Measurements from ENCODE around the gene PRKCD.
A peak's percentile ranks its signal among the peaks of the same experiment; 100 is the strongest.

Gene PRKCD

GRCh38 chr3:53139906-53140846, 20.8 kb upstream of the PRKCD start:
- Histone ChIP-seq H3K9ac (no peak overlapping the region), H3K27ac (no peak overlapping the region), H3K36me3 (ENCODE audit: control insufficient read depth, insufficient read depth, low read length) (no peaks in the 10 kb centered on the region), H3K9me3 (ENCODE audit: control insufficient read depth, low read length) (no peaks in the 10 kb centered on the region), H3K4me3 (ENCODE audit: low read depth, low read length) (no peak overlapping the region), H3K79me2 (no peaks in the 10 kb centered on the region), H3K4me2 (ENCODE audit: low read length) (no peak overlapping the region), H3K4me1 (peaks cover 19% of the 10 kb centered on the region), H3K27me3 (ENCODE audit: control insufficient read depth, insufficient read depth, low read length) (no peaks in the 10 kb centered on the region), H2AFZ (peak overlapping the region; percentile 63)
- no peak for TF ChIP-seq CTCF (IDR thresholded peaks at IDR 0.05)

DNA sequence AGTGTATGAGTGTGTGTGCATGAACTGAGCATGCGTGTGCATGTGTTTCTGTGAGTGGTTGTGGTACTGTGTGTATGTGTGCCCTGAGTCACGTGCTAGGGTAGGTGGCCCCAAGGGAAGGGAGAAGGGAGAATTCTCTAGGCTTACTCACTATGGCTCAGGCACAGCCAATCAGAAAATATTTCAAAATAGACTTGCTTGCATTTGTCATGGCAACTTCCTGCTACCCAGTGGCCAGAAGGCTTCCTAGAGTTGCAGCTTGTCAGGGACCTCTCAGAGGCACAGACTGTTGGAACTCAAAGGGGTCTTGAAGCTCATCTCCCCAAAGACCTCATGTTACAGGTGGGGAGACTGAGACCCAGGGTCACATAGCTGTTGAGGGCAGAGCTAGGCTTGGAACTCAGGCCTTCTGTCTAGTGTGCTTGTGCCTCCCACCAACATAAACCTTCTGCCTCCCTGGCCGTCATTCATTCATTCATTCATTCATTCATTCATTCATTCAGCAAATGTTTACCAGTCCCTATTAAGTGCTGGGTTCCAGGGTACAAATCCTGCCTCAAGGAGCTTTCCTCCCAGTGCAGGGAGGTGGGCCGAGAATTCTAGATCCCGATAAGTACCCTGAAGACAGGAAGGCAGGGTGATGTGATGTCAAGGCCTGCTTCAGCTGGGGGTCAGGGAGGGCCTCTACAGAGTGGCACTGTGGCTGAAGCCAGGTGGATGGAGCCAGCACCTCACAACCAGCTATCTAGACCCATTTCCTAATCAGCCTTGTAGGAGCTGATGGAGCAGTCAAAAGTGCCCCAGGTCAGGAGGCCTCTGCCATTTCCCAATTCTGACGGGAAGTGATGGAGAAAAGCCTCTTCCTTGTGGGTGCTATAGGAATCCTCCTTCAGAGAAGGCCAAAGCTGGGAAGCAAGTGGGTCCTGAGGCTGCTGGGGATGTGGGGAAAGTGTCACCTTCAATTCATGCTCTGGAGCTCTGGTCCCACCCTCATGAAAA, 19.9 kb upstream of the PRKCD start:
- Histone ChIP-seq H3K27ac (no peak overlapping the region), H3K9ac (no peak overlapping the region)
- TF ChIP-seq CTCF (IDR thresholded peaks at IDR 0.05), result no peak

DNA sequence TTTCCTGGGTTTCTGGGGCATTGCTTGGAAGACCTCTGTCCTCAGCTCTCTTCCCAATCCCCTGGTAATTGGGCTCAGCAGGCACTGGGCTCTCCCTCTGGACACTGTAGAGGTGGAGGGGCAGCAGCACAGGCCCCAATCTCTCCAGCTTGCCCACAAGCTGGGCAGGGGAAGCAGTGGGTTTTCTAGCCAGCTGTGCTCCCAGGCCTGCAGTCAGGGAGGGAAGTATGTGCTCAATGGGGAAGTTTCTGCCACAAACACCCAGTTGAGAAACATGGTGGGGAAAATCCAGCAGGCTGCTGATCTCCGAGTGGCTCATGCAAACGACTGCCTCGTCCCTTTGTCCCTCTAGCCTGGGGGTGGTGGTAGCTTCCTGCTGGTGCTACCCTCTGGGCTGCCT, 18.0 kb upstream of the PRKCD start:
- H3K9ac ChIP-seq, result no peak overlapping the region
- no peak for TF ChIP-seq CTCF (IDR thresholded peaks at IDR 0.05)
- H3K4me2 ChIP-seq (ENCODE audit: low read length), result no peak overlapping the region
- H3K79me2 ChIP-seq, result no peaks in the 10 kb centered on the region
- no peak overlapping the region for H3K27ac ChIP-seq
- no peaks in the 10 kb centered on the region for H3K27me3 ChIP-seq (ENCODE audit: control insufficient read depth, insufficient read depth, low read length)
- no peaks in the 10 kb centered on the region for H3K9me3 ChIP-seq (ENCODE audit: control insufficient read depth, low read length)
- no peaks in the 10 kb centered on the region for H3K36me3 ChIP-seq (ENCODE audit: control insufficient read depth, insufficient read depth, low read length)
- no peak overlapping the region for H3K4me3 ChIP-seq (ENCODE audit: low read depth, low read length)
- peaks cover 8% of the 10 kb centered on the region for H3K4me1 ChIP-seq
- H2AFZ ChIP-seq, result no peak overlapping the region

More for the DNA sequence above, 19.9 kb upstream of the PRKCD start:
- Histone ChIP-seq H3K4me1 (peaks cover 19% of the 10 kb centered on the region), H3K4me2 (ENCODE audit: low read length) (no peak overlapping the region), H3K4me3 (ENCODE audit: low read depth, low read length) (no peak overlapping the region), H3K79me2 (no peaks in the 10 kb centered on the region), H3K36me3 (ENCODE audit: control insufficient read depth, insufficient read depth, low read length) (no peaks in the 10 kb centered on the region), H3K9me3 (ENCODE audit: control insufficient read depth, low read length) (no peaks in the 10 kb centered on the region), H2AFZ (no peak overlapping the region), H3K27me3 (ENCODE audit: control insufficient read depth, insufficient read depth, low read length) (no peaks in the 10 kb centered on the region)

- H3K9ac ChIP-seq, result no peak overlapping the region
- no peaks in the 10 kb centered on the region for H3K9me3 ChIP-seq (ENCODE audit: control insufficient read depth, low read length)
- H2AFZ ChIP-seq, result no peak overlapping the region
- H3K27ac ChIP-seq, result no peak overlapping the region
- H3K79me2 ChIP-seq, result peaks cover 1% of the 10 kb centered on the region
- H3K36me3 ChIP-seq (ENCODE audit: control insufficient read depth, insufficient read depth, low read length), result no peaks in the 10 kb centered on the region
- no peak overlapping the region for H3K4me2 ChIP-seq (ENCODE audit: low read length)
- no peak for TF ChIP-seq CTCF (IDR thresholded peaks at IDR 0.05)
- H3K27me3 ChIP-seq (ENCODE audit: control insufficient read depth, insufficient read depth, low read length), result no peaks in the 10 kb centered on the region
- H3K4me1 ChIP-seq, result peaks cover 8% of the 10 kb centered on the region
- no peak overlapping the region for H3K4me3 ChIP-seq (ENCODE audit: low read depth, low read length)
Observed at GRCh38 chr3:53144446-53144845, 16.6 kb upstream of the PRKCD start.

Data from parathyroid adenoma (tissue), 2 donors.